Mucosa of rectum (tissue), 2 donors: ENCODE data around the gene EEF1AKMT1.

Experiments
- H3K27ac ChIP-seq, 2 donors: one replicate each; pipeline ENCODE4 v1.7.0; 2013; ENCODE audit warnings: inconsistent platforms in 2 of 2, low read depth in 2 of 2, low read length in 2 of 2
- H3K27me3 ChIP-seq, 2 donors: one replicate each; pipeline ENCODE4 v1.7.0; 2013; ENCODE audit warnings: low read length in 2 of 2; ENCODE audit not compliant: control insufficient read depth in 2 of 2, insufficient read depth in 2 of 2
- H3K36me3 ChIP-seq, 2 donors: one replicate each; pipeline ENCODE4 v1.7.0; 2013; ENCODE audit warnings: low read length in 2 of 2; ENCODE audit not compliant: control insufficient read depth in 2 of 2, insufficient read depth in 2 of 2
- H3K4me1 ChIP-seq, 2 donors: one replicate each; pipeline ENCODE4 v1.7.0; 2013; ENCODE audit warnings: low read length in 2 of 2, mild to moderate bottlenecking in 1 of 2; ENCODE audit not compliant: control insufficient read depth in 2 of 2, insufficient read depth in 2 of 2
- H3K4me3 ChIP-seq, 2 donors: one replicate each; pipeline ENCODE4 v1.7.0; 2013; ENCODE audit warnings: low read length in 2 of 2
- H3K9ac ChIP-seq, 2 donors: one replicate each; pipeline ENCODE4 v1.7.0; 2013; ENCODE audit warnings: low read length in 2 of 2, low read depth in 1 of 2, mild to moderate bottlenecking in 1 of 2
- H3K9me3 ChIP-seq, 2 donors: one replicate each; pipeline ENCODE4 v1.7.0; 2013; ENCODE audit warnings: low read length in 2 of 2; ENCODE audit not compliant: control insufficient read depth in 2 of 2
- donor health status: healthy.
- donor health status: Normal muscosa, but diverticular disease.

EEF1AKMT1 gene

DNA sequence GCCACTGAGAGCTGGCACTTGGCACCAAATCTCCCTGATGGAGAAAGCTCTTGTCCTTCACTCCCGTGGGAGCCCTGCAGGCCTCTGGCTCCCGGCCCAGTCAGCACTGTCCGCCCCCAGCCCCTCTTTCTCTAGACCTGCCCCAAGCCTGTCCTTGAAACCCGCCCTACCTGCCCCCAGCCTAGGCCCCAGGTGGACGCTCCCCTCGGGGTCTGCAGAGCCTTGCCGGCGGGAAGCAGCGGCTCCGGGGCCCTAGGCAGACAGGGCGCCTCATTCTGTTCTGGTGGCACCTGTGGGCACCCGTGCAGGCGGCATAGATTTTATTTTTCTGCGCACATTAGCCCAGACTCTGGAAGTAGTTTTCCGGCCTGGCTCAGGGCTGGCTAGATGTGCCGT, 52.7 kb downstream of the EEF1AKMT1 start:
- H3K27me3 ChIP-seq = peaks cover 8 to 9% of the 10 kb centered on the region in 2 donors
- no peak overlapping the region for H3K4me3 ChIP-seq
- H3K36me3 ChIP-seq = no peaks in the 10 kb centered on the region
- peaks cover 4 to 7% of the 10 kb centered on the region in 2 donors for H3K4me1 ChIP-seq
- H3K27ac ChIP-seq = no peak overlapping the region
- H3K9ac ChIP-seq = no peak overlapping the region
- no peaks in the 10 kb centered on the region for H3K9me3 ChIP-seq

GRCh38 chr13:20720499-20720898, 53.3 kb downstream of the EEF1AKMT1 start:
- Histone ChIP-seq H3K27me3 (peaks cover 8 to 9% of the 10 kb centered on the region in 2 donors), H3K27ac (no peak overlapping the region), H3K4me3 (no peak overlapping the region), H3K36me3 (no peaks in the 10 kb centered on the region), H3K9ac (no peak overlapping the region), H3K9me3 (no peaks in the 10 kb centered on the region), H3K4me1 (peaks cover 4 to 7% of the 10 kb centered on the region in 2 donors)

DNA sequence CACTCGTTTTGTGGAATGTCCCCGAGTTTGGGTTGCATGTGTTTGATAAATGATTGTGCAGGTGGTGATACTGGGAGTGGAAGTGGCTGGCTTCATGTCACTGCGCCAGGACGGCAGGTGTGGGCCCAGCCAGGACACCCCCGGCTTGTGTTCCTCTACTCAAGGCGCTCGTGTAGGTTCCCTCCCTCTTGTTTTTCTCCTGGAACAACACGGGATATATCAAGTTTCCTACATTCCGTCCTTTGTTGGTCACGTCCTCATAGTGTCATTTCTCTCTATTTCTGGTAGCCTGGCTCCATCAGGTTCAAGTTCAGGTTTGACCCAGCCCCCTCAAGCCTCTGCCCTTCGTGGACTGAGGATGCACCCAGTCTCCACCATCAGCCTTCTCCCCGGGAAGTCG, 54.0 kb downstream of the EEF1AKMT1 start:
- Histone ChIP-seq H3K4me1 (peaks cover 4 to 7% of the 10 kb centered on the region in 2 donors), H3K9ac (no peak overlapping the region), H3K4me3 (no peak overlapping the region), H3K36me3 (no peaks in the 10 kb centered on the region), H3K27me3 (peaks cover 8 to 9% of the 10 kb centered on the region in 2 donors), H3K27ac (no peak overlapping the region), H3K9me3 (no peaks in the 10 kb centered on the region)

- Histone ChIP-seq H3K4me1 (peaks cover 4 to 7% of the 10 kb centered on the region in 2 donors), H3K27me3 (peaks cover 8 to 9% of the 10 kb centered on the region in 2 donors), H3K4me3 (no peak overlapping the region), H3K9ac (no peak overlapping the region), H3K36me3 (no peaks in the 10 kb centered on the region), H3K27ac (no peak overlapping the region), H3K9me3 (no peaks in the 10 kb centered on the region)
Observed at GRCh38 chr13:20718958-20719566, 54.7 kb downstream of the EEF1AKMT1 start.

GRCh38 chr13:20717581-20718542, 55.9 kb downstream of the EEF1AKMT1 start:
- H3K4me1 ChIP-seq = peaks cover 4 to 7% of the 10 kb centered on the region in 2 donors
- peaks cover 8 to 9% of the 10 kb centered on the region in 2 donors for H3K27me3 ChIP-seq
- H3K9me3 ChIP-seq = no peaks in the 10 kb centered on the region
- no peaks in the 10 kb centered on the region for H3K36me3 ChIP-seq
- no peak overlapping the region for H3K9ac ChIP-seq
- H3K4me3 ChIP-seq = no peak overlapping the region
- no peak overlapping the region for H3K27ac ChIP-seq

- Histone ChIP-seq H3K27me3 (peaks cover 6 to 9% of the 10 kb centered on the region in 2 donors), H3K4me3 (no peak overlapping the region), H3K9me3 (no peaks in the 10 kb centered on the region), H3K36me3 (no peaks in the 10 kb centered on the region), H3K27ac (no peak overlapping the region), H3K9ac (no peak overlapping the region), H3K4me1 (peaks cover 6 to 7% of the 10 kb centered on the region in 2 donors)
Observed at GRCh38 chr13:20716951-20717350, 56.8 kb downstream of the EEF1AKMT1 start.

DNA sequence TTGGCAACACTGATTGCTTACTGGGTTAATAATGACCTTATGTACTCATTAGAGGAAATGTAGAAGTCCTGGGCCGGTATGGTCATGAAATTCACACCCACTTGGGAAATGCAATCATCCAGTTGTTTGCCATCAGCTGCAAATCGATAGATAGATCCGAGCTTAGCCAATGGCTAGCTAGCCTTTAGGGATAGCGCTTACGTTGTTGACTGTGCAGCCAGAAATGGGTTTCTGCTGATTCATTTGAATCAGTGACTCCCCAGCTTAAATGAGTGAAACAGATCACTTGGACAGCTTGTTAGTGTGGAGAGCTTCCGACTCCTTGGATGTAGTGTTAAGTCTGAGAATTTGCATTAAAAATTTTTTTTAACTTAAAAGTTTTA, 58.4 kb downstream of the EEF1AKMT1 start:
- Histone ChIP-seq H3K36me3 (no peaks in the 10 kb centered on the region), H3K27ac (no peak overlapping the region), H3K27me3 (peaks cover 0 to 7% of the 10 kb centered on the region in 2 donors), H3K4me1 (peaks cover 0 to 2% of the 10 kb centered on the region in 2 donors), H3K9me3 (no peaks in the 10 kb centered on the region), H3K4me3 (no peak overlapping the region), H3K9ac (no peak overlapping the region)

- Histone ChIP-seq H3K27me3 (peaks cover 0 to 7% of the 10 kb centered on the region in 2 donors), H3K9me3 (no peaks in the 10 kb centered on the region), H3K27ac (no peak overlapping the region), H3K4me3 (no peak overlapping the region), H3K36me3 (no peaks in the 10 kb centered on the region), H3K4me1 (peaks cover 0 to 2% of the 10 kb centered on the region in 2 donors), H3K9ac (no peak overlapping the region)
Observed at GRCh38 chr13:20714563-20715329, 59.0 kb downstream of the EEF1AKMT1 start.

DNA sequence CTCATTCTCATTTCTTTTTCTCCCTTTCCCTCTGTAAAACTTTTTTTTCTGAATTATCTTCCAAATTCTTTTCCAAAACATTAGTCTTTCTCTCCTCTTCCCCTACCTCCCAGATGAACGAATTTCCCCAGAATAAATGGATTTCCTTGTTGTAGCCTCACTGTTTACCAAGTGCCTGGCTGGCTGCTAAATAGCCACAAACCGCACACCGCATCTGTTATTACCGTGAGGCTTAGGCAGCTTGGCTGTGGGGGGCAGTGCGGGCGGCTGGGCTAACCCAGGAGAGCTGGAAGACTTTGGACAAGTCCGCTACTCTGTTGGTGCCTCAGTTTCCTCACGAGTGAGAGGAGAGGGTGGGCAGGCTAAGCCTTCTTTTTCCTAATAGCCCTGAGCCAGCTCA, 59.6 kb downstream of the EEF1AKMT1 start:
- Histone ChIP-seq H3K4me1 (peaks cover 0 to 2% of the 10 kb centered on the region in 2 donors), H3K9ac (no peak overlapping the region), H3K27ac (no peak overlapping the region), H3K9me3 (no peaks in the 10 kb centered on the region), H3K36me3 (no peaks in the 10 kb centered on the region), H3K4me3 (no peak overlapping the region), H3K27me3 (peaks cover 0 to 5% of the 10 kb centered on the region in 2 donors)
